Fibroblast of lung (primary cell): ENCODE results near the gene NRDE2. TPM values are rescaled to one million over a fixed set of nuclear protein-coding genes. Genes with fewer than 3 reads are reported as not detected.

Source experiments
- DNase-seq, 2 donors: peaks; one replicate each; pipeline versions ENCODE4 v3.0.0 to v3.0.0-alpha.2; 2010; ENCODE audit warnings: low read depth in 2 of 2
- H2AFZ ChIP-seq: 2 replicates; pipeline ENCODE4 v1.5.1; 2012; ENCODE audit warnings: low read length, control low read depth, inconsistent platforms
- H3K27ac ChIP-seq: 2 replicates; pipeline ENCODE4 v1.5.1; 2011; ENCODE audit warnings: low read length, control low read depth; ENCODE audit not compliant: insufficient read depth
- H3K27me3 ChIP-seq: 2 replicates; pipeline ENCODE4 v1.5.1; 2011; ENCODE audit warnings: mild to moderate bottlenecking, low read length; ENCODE audit not compliant: control insufficient read depth, insufficient read depth
- H3K36me3 ChIP-seq: 2 replicates; pipeline ENCODE4 v1.5.1; 2011; ENCODE audit warnings: low read length; ENCODE audit not compliant: control insufficient read depth, insufficient read depth
- H3K4me1 ChIP-seq: 2 replicates; pipeline ENCODE4 v1.5.1; 2011; ENCODE audit warnings: low read length; ENCODE audit not compliant: control insufficient read depth, insufficient read depth; ENCODE audit errors: extremely low read depth
- H3K4me2 ChIP-seq: 2 replicates; pipeline ENCODE4 v1.5.1; 2011; ENCODE audit warnings: low read length, control low read depth; ENCODE audit not compliant: insufficient read depth; ENCODE audit errors: extremely low read depth
- H3K4me3 ChIP-seq, 4 experiments: fragments of 200-600 bp in 1 of 4; sonication (generic) in 1 of 4; replicated peaks in 1 of 4; 2 replicates each; pipeline ENCODE4 v1.5.1; 2011 to 2016; ENCODE audit warnings: low read length in 4 of 4, low read depth in 3 of 4, mild to moderate bottlenecking in 3 of 4, control low read depth in 2 of 4, inconsistent platforms in 1 of 4, mixed read lengths in 1 of 4; ENCODE audit not compliant: insufficient read depth in 1 of 4; ENCODE audit errors: control extremely low read depth in 1 of 4
- H3K79me2 ChIP-seq: 2 replicates; pipeline ENCODE4 v1.5.1; 2012; ENCODE audit warnings: mild to moderate bottlenecking, low read length, inconsistent platforms; ENCODE audit not compliant: control insufficient read depth, insufficient read depth
- H3K9ac ChIP-seq: 2 replicates; pipeline ENCODE4 v1.5.1; 2011; ENCODE audit warnings: mild to moderate bottlenecking, low read length, control low read depth; ENCODE audit not compliant: insufficient read depth
- H3K9me3 ChIP-seq: 2 replicates; pipeline ENCODE4 v1.5.1; 2012; ENCODE audit warnings: low read depth, low read length; ENCODE audit not compliant: control insufficient read depth, insufficient read depth
- H4K20me1 ChIP-seq: 2 replicates; pipeline ENCODE4 v1.5.1; 2011; ENCODE audit warnings: low read length; ENCODE audit not compliant: control insufficient read depth, insufficient read depth; ENCODE audit errors: extremely low read depth
- EZH2 ChIP-seq: IDR thresholded peaks from 2 replicates; pipeline ENCODE4 v1.5.1; 2012; ENCODE audit warnings: low read length, control low read depth, mild to moderate bottlenecking; ENCODE audit errors: missing control alignments
- polyA plus RNA-seq, 2 donors: library from polyadenylated mRNA; depleted of rRNA in 1 of 2; stranded (reverse) in 1 of 2; unstranded in 1 of 2; fragments of >200 nt; gene quantifications; 2 replicates each; pipeline ENCODE4 v1.2.1, GENCODE V29; 2011 to 2012; ENCODE audit warnings: missing spikeins in 1 of 2
- total RNA-seq: library from RNA; depleted of rRNA; stranded (reverse); fragments of >200 nt; gene quantifications from 2 replicates; pipeline ENCODE4 v1.2.1, GENCODE V29; 2014
- TF ChIP-seq, protein P1 (sequence below), 2 donors: IDR thresholded peaks in 1 of 2; conservative IDR thresholded peaks in 1 of 2; 1 replicate in 1 of 2; 2 replicates in 1 of 2; pipeline ENCODE4 v1.5.1; 2011 to 2012; ENCODE audit warnings: low read length in 2 of 2, control low read depth in 1 of 2, inconsistent platforms in 1 of 2, low read depth in 1 of 2, mild to moderate bottlenecking in 1 of 2

Gene NRDE2
- total and polyA plus RNA-seq, 2 donors (not counting 1 experiment from before 2014, with no cell fraction given) = 7.0 to 9.7 TPM

DNA sequence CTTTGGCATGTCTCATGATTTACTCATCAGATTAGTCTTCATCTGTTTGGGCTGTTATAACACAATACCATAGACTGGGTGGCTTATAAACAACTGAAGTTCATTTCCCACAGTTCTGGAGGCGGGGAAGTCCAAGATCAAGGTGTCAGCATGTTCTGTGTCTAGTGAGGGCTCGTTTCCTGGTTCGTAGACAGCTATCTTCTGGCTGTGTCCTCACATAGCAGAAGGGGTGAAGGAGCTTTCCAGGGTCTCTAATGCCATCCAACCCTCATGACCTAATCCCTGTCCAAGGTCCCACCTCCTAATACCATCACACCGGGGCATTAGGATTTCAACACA is 30.8 kb upstream of the NRDE2 start:
- H3K27ac ChIP-seq = no peak overlapping the region
- H3K79me2 ChIP-seq = no peaks in the 10 kb centered on the region
- H3K27me3 ChIP-seq = no peaks in the 10 kb centered on the region
- H4K20me1 ChIP-seq = no peaks in the 10 kb centered on the region
- no peaks in the 10 kb centered on the region for H3K4me1 ChIP-seq
- no peak overlapping the region for H2AFZ ChIP-seq
- TF ChIP-seq, protein P1, sequence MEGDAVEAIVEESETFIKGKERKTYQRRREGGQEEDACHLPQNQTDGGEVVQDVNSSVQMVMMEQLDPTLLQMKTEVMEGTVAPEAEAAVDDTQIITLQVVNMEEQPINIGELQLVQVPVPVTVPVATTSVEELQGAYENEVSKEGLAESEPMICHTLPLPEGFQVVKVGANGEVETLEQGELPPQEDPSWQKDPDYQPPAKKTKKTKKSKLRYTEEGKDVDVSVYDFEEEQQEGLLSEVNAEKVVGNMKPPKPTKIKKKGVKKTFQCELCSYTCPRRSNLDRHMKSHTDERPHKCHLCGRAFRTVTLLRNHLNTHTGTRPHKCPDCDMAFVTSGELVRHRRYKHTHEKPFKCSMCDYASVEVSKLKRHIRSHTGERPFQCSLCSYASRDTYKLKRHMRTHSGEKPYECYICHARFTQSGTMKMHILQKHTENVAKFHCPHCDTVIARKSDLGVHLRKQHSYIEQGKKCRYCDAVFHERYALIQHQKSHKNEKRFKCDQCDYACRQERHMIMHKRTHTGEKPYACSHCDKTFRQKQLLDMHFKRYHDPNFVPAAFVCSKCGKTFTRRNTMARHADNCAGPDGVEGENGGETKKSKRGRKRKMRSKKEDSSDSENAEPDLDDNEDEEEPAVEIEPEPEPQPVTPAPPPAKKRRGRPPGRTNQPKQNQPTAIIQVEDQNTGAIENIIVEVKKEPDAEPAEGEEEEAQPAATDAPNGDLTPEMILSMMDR (conservative IDR thresholded peaks at IDR 0.05 in 1 of 2, IDR thresholded peaks at IDR 0.05 in 1 of 2; ENCODE audit: low read depth in 1 of 2, low read length in 2 of 2) = no peak
- no peak for TF ChIP-seq EZH2
- DNase-seq = no peak
- H3K9me3 ChIP-seq = no peaks in the 10 kb centered on the region
- no peak overlapping the region for H3K4me2 ChIP-seq
- no peaks in the 10 kb centered on the region for H3K36me3 ChIP-seq
- no peak overlapping the region for H3K9ac ChIP-seq
- H3K4me3 ChIP-seq = no peak overlapping the region

DNA sequence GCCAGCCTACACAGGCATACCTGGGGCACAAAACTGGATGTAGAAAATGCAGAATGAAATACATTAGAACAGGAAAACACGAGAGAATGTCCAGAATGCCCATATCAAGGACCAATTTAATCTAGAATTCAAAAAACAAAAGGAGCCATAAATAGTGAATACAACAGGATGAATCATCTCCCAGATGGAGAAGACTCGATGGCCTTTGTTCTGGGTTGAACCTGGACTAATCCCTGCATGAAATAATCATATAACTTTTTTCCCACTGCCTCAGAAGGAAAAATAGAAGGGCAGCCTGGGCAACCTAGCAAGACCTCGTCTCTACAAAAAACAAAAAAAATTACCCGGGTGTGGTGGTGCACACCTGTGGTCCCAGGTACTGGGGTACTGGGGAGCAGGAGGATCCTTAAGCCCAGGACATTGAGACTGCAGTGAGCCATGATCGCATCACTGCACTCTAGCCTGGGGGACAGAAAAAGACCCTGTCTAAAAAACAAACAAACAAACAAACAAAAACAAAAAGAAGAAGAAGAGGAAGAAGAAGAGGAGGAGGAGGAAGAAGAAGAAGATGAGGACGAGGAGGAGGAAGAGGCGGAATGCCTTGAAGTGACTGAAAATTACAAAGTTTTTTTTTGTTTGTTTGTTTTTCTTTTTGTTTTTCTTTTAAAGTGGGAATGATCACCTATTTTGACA is 30.3 kb upstream of the NRDE2 start:
- Histone ChIP-seq H4K20me1 (no peaks in the 10 kb centered on the region), H3K4me2 (no peak overlapping the region), H2AFZ (no peak overlapping the region), H3K36me3 (no peaks in the 10 kb centered on the region), H3K27me3 (no peaks in the 10 kb centered on the region), H3K4me1 (no peaks in the 10 kb centered on the region), H3K79me2 (no peaks in the 10 kb centered on the region), H3K27ac (no peak overlapping the region), H3K4me3 (no peak overlapping the region), H3K9ac (no peak overlapping the region), H3K9me3 (no peaks in the 10 kb centered on the region)
- DNase-seq = no peak
- TF ChIP-seq, protein P1 (conservative IDR thresholded peaks at IDR 0.05 in 1 of 2, IDR thresholded peaks at IDR 0.05 in 1 of 2; ENCODE audit: low read depth in 1 of 2, low read length in 2 of 2) = no peak
- no peak for TF ChIP-seq EZH2

DNA sequence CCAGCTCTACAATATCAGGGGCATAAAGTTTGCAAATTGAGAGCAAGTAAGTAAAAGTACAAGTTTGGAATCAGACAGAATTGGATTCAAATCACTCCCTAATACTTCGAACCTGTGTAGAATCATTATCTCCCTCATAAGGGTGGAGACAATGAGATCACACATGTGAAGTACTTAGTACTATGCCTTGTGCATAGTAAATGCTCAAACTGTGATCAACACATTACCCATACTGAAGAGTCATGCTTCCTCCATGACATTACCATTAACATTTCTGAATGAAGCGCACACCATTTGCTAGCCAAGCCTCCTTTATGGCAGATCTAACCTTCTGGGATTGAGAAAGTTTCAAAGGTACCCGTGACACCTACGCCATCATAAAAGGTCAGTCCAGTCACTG is 26.6 kb upstream of the NRDE2 start:
- Histone ChIP-seq H4K20me1 (no peaks in the 10 kb centered on the region), H3K9me3 (no peaks in the 10 kb centered on the region), H3K4me2 (no peak overlapping the region), H3K4me1 (no peaks in the 10 kb centered on the region), H3K27me3 (peaks cover 2% of the 10 kb centered on the region), H3K36me3 (no peaks in the 10 kb centered on the region), H3K4me3 (no peak overlapping the region), H3K27ac (no peak overlapping the region), H2AFZ (no peak overlapping the region), H3K9ac (no peak overlapping the region), H3K79me2 (no peaks in the 10 kb centered on the region)
- no peak for DNase-seq
- no peak for TF ChIP-seq EZH2
- TF ChIP-seq, protein P1 (conservative IDR thresholded peaks at IDR 0.05 in 1 of 2, IDR thresholded peaks at IDR 0.05 in 1 of 2; ENCODE audit: low read depth in 1 of 2, low read length in 2 of 2) = no peak
